GM12875 (cell line): ENCODE measurements around the gene STH.

Source experiments
- H3K4me3 ChIP-seq: one replicate; pipeline ENCODE4 v1.5.1; 2011; ENCODE audit warnings: low read depth, low read length, control low read depth
- TF ChIP-seq, protein P1 (sequence below): IDR thresholded peaks from 2 replicates; pipeline ENCODE4 v1.5.1; 2011; ENCODE audit warnings: low read depth, mild to moderate bottlenecking, control low read depth, inconsistent platforms, low read length, moderate library complexity, borderline replicate concordance; ENCODE audit not compliant: insufficient read depth

STH gene

DNA sequence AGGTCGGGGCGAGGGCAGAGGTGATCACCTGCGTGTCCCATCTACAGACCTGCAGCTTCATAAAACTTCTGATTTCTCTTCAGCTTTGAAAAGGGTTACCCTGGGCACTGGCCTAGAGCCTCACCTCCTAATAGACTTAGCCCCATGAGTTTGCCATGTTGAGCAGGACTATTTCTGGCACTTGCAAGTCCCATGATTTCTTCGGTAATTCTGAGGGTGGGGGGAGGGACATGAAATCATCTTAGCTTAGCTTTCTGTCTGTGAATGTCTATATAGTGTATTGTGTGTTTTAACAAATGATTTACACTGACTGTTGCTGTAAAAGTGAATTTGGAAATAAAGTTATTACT is 28.9 kb downstream of the STH start:
- TF ChIP-seq, protein P1, sequence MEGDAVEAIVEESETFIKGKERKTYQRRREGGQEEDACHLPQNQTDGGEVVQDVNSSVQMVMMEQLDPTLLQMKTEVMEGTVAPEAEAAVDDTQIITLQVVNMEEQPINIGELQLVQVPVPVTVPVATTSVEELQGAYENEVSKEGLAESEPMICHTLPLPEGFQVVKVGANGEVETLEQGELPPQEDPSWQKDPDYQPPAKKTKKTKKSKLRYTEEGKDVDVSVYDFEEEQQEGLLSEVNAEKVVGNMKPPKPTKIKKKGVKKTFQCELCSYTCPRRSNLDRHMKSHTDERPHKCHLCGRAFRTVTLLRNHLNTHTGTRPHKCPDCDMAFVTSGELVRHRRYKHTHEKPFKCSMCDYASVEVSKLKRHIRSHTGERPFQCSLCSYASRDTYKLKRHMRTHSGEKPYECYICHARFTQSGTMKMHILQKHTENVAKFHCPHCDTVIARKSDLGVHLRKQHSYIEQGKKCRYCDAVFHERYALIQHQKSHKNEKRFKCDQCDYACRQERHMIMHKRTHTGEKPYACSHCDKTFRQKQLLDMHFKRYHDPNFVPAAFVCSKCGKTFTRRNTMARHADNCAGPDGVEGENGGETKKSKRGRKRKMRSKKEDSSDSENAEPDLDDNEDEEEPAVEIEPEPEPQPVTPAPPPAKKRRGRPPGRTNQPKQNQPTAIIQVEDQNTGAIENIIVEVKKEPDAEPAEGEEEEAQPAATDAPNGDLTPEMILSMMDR: no peak
- no peak overlapping the region for H3K4me3 ChIP-seq

DNA sequence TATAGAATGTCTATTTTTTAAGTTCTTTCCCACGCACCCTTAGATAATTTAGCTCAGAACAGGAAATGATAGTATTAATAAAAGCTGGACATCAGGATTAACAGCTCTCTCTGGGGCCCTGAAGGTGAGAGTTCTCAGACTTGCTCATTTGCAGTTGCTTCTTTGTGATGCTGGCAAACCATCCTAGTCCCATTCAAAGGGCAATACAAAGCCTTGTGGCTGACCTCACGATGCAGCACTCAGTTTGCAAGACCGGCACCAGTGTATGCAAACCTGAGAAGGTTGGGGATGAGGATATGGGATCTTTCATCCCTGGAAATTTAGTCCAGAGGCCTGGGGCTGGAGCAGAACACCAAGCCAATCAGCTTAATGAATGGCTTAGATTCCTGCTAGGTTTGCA is 29.3 kb downstream of the STH start:
- TF ChIP-seq, protein P1: no peak

DNA sequence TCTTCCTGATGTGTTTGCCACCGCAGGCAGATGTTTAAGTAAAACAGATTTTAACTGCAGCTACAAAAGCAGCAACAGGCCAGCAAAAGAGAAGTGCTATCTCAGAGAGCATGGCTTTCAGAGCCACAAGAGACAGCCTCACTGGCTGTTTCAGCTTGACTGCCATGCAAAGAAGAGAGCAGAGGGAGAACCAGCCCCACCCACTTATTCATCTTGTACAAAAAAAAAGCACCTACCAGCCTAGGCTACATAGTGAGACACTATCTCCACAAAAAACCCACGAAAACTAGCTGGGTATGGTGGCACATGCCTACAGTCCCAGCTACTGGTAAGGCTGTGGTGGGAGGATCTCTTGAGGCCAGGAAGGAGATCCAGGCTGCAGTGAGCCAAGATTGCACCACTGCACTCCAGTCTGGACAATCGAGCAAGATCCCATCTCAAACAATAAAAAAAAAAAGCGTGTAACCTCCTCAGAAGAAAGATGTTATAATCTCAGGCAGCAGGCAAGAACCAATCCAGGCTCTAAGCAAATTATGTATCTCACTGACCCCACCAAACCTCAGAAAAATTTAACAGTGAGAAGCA is 30.0 kb downstream of the STH start:
- TF ChIP-seq, protein P1: no peak
- no peak overlapping the region for H3K4me3 ChIP-seq

More for the DNA sequence above, 29.3 kb downstream of the STH start:
- H3K4me3 ChIP-seq: no peak overlapping the region

DNA sequence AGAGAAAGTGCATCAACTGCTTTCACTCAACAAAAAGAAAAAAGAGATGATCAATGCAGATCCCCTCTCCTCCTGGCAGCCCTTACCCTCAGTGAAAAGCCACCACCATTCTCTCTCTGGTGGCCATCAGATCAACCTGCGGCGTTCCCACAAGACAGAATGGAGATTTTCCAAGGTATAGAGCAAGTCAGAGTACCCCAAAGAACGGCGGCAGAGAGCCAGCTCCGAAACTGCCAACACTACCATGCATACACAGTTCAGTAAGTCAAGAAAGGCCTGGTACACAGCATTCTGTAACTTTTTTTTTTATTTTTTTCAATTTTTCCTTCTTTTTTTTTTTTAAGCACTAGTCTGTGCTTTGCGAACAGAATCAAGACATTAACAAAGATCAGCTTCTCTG is 30.6 kb downstream of the STH start:
- TF ChIP-seq, protein P1: no peak
- H3K4me3 ChIP-seq: no peak overlapping the region

DNA sequence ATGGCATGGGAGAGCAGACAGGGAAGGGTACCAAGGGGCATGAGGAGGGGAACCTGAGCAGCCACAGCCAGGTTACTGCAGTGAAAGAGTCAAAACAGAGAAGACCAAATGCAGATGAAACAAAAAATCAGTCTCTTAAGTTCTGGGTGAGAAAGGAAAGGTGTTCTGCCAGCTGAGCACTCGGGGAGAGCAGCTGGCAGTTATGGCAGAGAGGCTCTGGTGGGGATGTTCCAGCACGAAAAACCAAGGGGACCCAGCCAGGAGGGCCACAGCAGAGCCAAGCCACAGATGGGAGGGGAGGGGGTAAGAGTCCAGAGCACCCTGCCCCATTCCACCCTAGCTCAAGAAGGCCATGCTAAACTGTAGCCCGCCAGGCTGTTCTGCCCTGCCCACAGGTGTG is 31.7 kb downstream of the STH start:
- no peak overlapping the region for H3K4me3 ChIP-seq
- TF ChIP-seq, protein P1: no peak

DNA sequence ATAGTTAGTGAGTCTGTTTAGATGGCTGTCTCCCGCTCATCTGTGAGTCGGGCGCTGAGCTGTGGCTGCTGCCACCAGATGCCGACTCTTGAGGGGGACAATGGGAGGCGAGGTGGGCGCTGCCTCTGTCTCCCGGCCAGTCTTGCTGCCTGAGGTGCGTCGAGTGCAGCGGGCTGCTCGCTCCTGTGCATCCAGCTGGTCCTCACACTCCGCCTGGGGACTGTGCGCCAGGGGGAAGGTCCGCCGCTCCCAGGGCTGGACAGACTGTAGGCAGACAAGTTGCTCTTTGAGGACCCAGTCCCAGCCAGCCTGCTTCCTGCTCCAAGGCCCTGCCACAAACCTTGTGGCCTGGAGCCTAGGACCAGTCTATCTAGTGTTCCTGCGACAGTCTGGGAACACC is 32.4 kb downstream of the STH start:
- no peak overlapping the region for H3K4me3 ChIP-seq
- TF ChIP-seq, protein P1: no peak

DNA sequence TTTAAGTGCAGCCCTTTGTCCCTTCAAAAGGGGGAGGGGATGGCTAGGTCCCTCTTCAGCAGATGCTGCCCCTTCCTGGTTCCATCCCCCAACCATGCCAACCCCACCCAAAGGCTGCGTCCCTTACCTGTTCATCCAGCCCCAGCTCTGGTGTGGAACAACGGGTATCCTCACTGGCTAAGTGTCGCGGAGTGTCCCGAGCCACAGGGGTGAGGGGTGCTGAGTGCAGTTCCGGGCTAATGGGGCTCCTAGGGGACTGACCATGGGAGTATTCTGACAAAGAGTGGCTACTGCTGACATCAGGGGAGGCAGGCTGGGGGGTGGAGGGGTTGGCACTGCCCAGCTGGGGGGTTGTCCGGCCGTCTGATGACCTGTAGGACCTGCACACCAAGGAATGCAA is 32.9 kb downstream of the STH start:
- TF ChIP-seq, protein P1: no peak
- H3K4me3 ChIP-seq: no peak overlapping the region
